Breast epithelium (tissue), 4 donors: ENCODE data around the gene ACACA. TPM values are rescaled to one million over a fixed set of nuclear protein-coding genes. Genes with fewer than 3 reads are reported as not detected.

ENCODE experiments used
- DNase-seq, 2 donors: peaks; one replicate each; pipeline ENCODE4 v3.0.0-alpha.2; 2019; ENCODE audit warnings: low spot score in 2 of 2
- H3K27ac ChIP-seq, 2 donors: fragments of 200-600 bp; sonication (generic) in 1 of 2; one replicate each; pipeline ENCODE4 v1.5.1; 2016 to 2019; ENCODE audit warnings: mild to moderate bottlenecking in 1 of 2
- H3K27me3 ChIP-seq, 2 donors: fragments of 200-600 bp; sonication (generic) in 1 of 2; one replicate each; pipeline versions ENCODE4 v1.5.1 to v1.6.0; 2017 to 2019; ENCODE audit warnings: control low read depth in 1 of 2, mild to moderate bottlenecking in 1 of 2
- H3K36me3 ChIP-seq: fragments of 200-600 bp; one replicate; pipeline ENCODE4 v1.5.1; 2019
- H3K4me1 ChIP-seq, 2 donors: fragments of 200-600 bp; sonication (generic); one replicate each; pipeline ENCODE4 v1.5.1; 2016 to 2019; ENCODE audit warnings: control low read depth in 1 of 2
- H3K4me3 ChIP-seq, 3 donors: fragments of 200-600 bp; sonication (generic); 1 replicate in 2 of 3; 2 replicates in 1 of 3; pipeline ENCODE4 v1.5.1; 2016 to 2019; ENCODE audit warnings: mild to moderate bottlenecking in 3 of 3, moderate library complexity in 2 of 3
- H3K9me3 ChIP-seq, 2 donors: fragments of 200-600 bp; sonication (generic) in 1 of 2; one replicate each; pipeline ENCODE4 v1.5.1; 2016 to 2019; ENCODE audit warnings: control low read depth in 1 of 2
- POLR2A ChIP-seq: fragments of 450-650 bp; IDR thresholded peaks from one replicate; pipeline ENCODE4 v1.6.1; 2016; ENCODE audit warnings: antibody characterized with exemption, mild to moderate bottlenecking, moderate library complexity
- POLR2AphosphoS5 ChIP-seq, 3 donors: sonication (generic); formaldehyde crosslinking; IDR thresholded peaks; one replicate each; pipeline ENCODE4 v1.6.1; 2017; ENCODE audit warnings: antibody characterized with exemption in 3 of 3
- intact Hi-C: fragments of 100-400 bp; cut with DNase I; formaldehyde crosslinking; loops from one replicate; pipeline ENCODE4 v1.15.1; 2023; ENCODE audit warnings: low total_unique reads
- total RNA-seq, 3 donors: library from RNA; depleted of rRNA; stranded (reverse); fragments of >200 nt; gene quantifications; one replicate each; pipeline ENCODE4 v1.1.0, GENCODE V29; 2016
- TF ChIP-seq, protein P1 (sequence below), 3 donors: fragments of 450-650 bp; IDR thresholded peaks; one replicate each; pipeline ENCODE4 v1.5.1; 2016 to 2017; ENCODE audit warnings: antibody characterized with exemption in 3 of 3, mild to moderate bottlenecking in 3 of 3, moderate library complexity in 3 of 3

ACACA gene
- total RNA-seq, 3 donors from 2014 or later, result 32.8 to 46.5 (median 36.1) TPM

DNA sequence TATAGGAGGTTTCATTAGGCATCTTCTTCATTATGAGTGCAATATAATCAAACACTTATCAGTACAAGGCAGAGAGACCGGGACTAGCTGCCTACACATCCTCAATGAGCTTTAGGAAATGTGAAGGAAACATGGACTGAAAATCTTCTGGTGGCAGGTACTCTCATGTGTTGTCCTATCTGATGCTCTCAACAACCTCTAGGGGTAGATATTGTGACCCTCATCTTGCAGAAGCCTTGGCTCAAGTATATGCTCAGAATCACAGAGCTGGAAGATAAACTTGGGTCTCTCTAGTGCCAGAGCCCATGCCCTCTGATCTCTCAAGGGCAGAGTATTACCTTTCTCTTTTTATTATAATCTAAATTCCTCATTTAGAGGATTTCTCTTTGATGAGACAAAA lies 212.4 kb downstream of the ACACA start:
- Histone ChIP-seq H3K27me3 (no peaks in the 10 kb centered on the region), H3K4me3 (no peak overlapping the region), H3K4me1 (no peaks in the 10 kb centered on the region), H3K27ac (no peak overlapping the region), H3K9me3 (no peaks in the 10 kb centered on the region), H3K36me3 (no peaks in the 10 kb centered on the region)
- DNase-seq, result no peak
- TF ChIP-seq POLR2AphosphoS5 (IDR thresholded peaks at IDR 0.05), result no peak
- TF ChIP-seq, protein P1, sequence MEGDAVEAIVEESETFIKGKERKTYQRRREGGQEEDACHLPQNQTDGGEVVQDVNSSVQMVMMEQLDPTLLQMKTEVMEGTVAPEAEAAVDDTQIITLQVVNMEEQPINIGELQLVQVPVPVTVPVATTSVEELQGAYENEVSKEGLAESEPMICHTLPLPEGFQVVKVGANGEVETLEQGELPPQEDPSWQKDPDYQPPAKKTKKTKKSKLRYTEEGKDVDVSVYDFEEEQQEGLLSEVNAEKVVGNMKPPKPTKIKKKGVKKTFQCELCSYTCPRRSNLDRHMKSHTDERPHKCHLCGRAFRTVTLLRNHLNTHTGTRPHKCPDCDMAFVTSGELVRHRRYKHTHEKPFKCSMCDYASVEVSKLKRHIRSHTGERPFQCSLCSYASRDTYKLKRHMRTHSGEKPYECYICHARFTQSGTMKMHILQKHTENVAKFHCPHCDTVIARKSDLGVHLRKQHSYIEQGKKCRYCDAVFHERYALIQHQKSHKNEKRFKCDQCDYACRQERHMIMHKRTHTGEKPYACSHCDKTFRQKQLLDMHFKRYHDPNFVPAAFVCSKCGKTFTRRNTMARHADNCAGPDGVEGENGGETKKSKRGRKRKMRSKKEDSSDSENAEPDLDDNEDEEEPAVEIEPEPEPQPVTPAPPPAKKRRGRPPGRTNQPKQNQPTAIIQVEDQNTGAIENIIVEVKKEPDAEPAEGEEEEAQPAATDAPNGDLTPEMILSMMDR (IDR thresholded peaks at IDR 0.05), result no peak
- no peak for TF ChIP-seq POLR2A
- intact Hi-C loops, result no loop called here

DNA sequence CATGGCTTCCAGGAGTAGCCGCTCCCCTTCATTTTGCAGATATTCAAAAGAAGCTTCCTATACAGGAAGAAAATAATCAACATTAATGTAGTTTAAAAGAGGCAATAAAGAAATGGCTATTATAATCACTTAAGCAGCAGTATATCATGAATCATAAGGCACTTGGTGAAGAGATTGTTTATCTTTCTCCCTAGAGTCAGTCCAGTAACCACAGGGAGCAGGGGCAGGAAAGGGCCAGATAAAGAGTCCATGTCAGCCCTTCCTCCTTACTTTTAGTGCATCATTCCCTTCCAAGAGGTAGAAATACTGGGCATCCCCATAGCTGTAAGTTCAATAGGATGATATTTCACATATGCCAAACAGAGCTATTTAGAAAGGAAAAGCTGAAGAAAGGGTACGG lies 215.4 kb downstream of the ACACA start:
- H3K27ac ChIP-seq, result no peak overlapping the region
- no peak overlapping the region for H3K4me3 ChIP-seq
- no peak for TF ChIP-seq POLR2AphosphoS5 (IDR thresholded peaks at IDR 0.05)
- TF ChIP-seq, protein P1 (IDR thresholded peaks at IDR 0.05), result no peak
- no peak for TF ChIP-seq POLR2A
- no peaks in the 10 kb centered on the region for H3K36me3 ChIP-seq
- H3K27me3 ChIP-seq, result no peaks in the 10 kb centered on the region
- intact Hi-C loops, result no loop called here
- no peaks in the 10 kb centered on the region for H3K4me1 ChIP-seq
- H3K9me3 ChIP-seq, result no peaks in the 10 kb centered on the region
- no peak for DNase-seq

DNA sequence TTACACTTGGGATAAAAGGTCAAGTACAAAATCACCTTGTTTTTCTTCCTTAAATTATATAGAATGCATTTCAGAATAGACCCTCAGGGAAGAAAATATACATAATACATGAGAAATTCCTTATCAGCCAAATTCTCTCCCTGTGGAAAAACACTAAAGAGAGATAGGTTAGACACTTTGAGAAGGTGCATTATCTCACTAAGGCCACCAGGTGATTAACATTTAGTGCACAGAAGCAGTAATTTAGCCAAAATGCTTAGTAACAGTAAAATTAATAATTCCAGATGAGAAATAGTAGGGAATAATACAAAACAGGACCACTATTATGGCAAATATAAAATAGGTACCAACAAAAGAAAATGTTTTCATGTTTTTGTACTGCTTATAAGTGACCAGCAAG lies 216.1 kb downstream of the ACACA start:
- no peak overlapping the region for H3K4me3 ChIP-seq
- H3K36me3 ChIP-seq, result no peaks in the 10 kb centered on the region
- H3K9me3 ChIP-seq, result no peaks in the 10 kb centered on the region
- H3K27me3 ChIP-seq, result no peaks in the 10 kb centered on the region
- no peak for TF ChIP-seq POLR2A
- TF ChIP-seq, protein P1 (IDR thresholded peaks at IDR 0.05), result no peak
- no peak for TF ChIP-seq POLR2AphosphoS5 (IDR thresholded peaks at IDR 0.05)
- H3K27ac ChIP-seq, result no peak overlapping the region
- DNase-seq, result no peak
- intact Hi-C loops, result no loop called here
- no peaks in the 10 kb centered on the region for H3K4me1 ChIP-seq

DNA sequence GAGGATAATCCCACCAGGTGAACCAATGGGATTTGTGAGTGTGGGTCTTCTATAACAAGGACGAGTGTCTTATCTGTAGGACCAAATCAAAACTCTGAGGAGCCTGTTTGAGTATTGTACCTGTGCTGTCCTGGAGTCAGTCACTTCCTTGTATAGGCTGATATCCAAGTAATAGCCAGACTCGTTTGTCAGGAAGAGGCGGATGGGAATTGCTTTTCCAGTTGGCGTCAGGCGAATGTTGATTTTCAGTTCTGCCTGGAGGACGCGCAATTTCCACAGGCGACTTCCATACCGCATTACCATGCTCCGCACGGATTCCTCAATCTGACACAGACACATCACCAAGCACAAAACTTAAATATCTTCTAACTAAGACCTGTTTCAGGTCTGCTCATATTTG lies 218.5 kb downstream of the ACACA start:
- Histone ChIP-seq H3K4me3 (no peak overlapping the region), H3K27me3 (no peaks in the 10 kb centered on the region), H3K27ac (no peak overlapping the region), H3K4me1 (no peaks in the 10 kb centered on the region), H3K9me3 (no peaks in the 10 kb centered on the region), H3K36me3 (no peaks in the 10 kb centered on the region)
- DNase-seq, result peak in 1 of 2 donors; percentile 56
- TF ChIP-seq POLR2A (no peak), POLR2AphosphoS5 (IDR thresholded peaks at IDR 0.05) (no peak)
- TF ChIP-seq, protein P1 (IDR thresholded peaks at IDR 0.05), result no peak
- intact Hi-C loops, result no loop called here

DNA sequence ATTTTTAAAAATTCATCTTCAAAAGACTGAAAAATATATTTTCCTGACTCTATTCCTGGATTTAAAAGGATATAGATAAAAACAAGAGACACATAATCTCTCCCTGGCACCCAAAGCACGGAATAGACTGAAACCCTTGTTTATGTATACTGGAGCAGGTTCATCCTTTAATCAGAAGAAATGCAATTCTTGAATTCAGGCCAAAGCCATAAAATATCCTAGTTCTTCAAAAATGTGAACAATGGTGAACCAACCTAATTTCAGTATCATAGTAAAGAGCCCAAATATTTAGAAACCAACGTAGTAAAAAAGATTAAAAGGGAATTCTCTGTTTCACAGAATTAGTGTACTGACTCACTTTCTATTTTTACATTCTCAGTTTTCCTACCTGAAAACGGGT lies 219.4 kb downstream of the ACACA start:
- no peak overlapping the region for H3K4me3 ChIP-seq
- no peak for DNase-seq
- intact Hi-C loops, result no loop called here
- H3K4me1 ChIP-seq, result no peaks in the 10 kb centered on the region
- no peaks in the 10 kb centered on the region for H3K9me3 ChIP-seq
- no peaks in the 10 kb centered on the region for H3K27me3 ChIP-seq
- H3K27ac ChIP-seq, result no peak overlapping the region
- no peaks in the 10 kb centered on the region for H3K36me3 ChIP-seq
- TF ChIP-seq, protein P1 (IDR thresholded peaks at IDR 0.05), result no peak
- TF ChIP-seq POLR2AphosphoS5 (IDR thresholded peaks at IDR 0.05) (no peak), POLR2A (no peak)
